Activated naive CD8-positive, alpha-beta T cell (primary cell): ENCODE measurements around the gene USP48.
"Not testable (repeated sequence)": the region's sequence is repeated elsewhere in the genome, so short reads cannot be mapped to it uniquely, and the experiment has no call there.

Experiments used
- H3K27ac Mint-ChIP-seq: one replicate; pipeline ENCODE4 v1.8.0; 2021; ENCODE audit warnings: mixed read lengths
- H3K27me3 Mint-ChIP-seq: one replicate; pipeline ENCODE4 v1.8.0; 2021; ENCODE audit warnings: mixed read lengths
- H3K36me3 Mint-ChIP-seq: one replicate; pipeline ENCODE4 v1.8.0; 2021; ENCODE audit warnings: mixed read lengths
- H3K4me1 Mint-ChIP-seq: one replicate; pipeline ENCODE4 v1.8.0; 2021; ENCODE audit warnings: low read depth, mixed read lengths
- H3K4me3 Mint-ChIP-seq: one replicate; pipeline ENCODE4 v1.8.0; 2021; ENCODE audit warnings: mild to moderate bottlenecking, mixed read lengths
- H3K9me3 Mint-ChIP-seq: one replicate; pipeline ENCODE4 v1.8.0; 2021; ENCODE audit warnings: low read depth, mixed read lengths

The USP48 gene

GRCh38 chr1:21782868-21783678 is at the start of gene USP48:
Gene USP48, minus strand, starts transcription at chr1:21783149. Its CDS starts 192 bp downstream, at chr1:21782957.
- Mint-ChIP-seq H3K9me3 (no peaks in the 10 kb centered on the region), H3K4me3 (peak within 1 kb of the TSS; percentile 93), H3K27ac (peak within 1 kb of the TSS; percentile 100), H3K36me3 (peaks cover 2% of the 10 kb centered on the region), H3K27me3 (no peaks in the 10 kb centered on the region), H3K4me1 (peaks cover 30% of the 10 kb centered on the region)

GRCh38 chr1:21831454-21831970 is 48.6 kb upstream of the USP48 start:
- Mint-ChIP-seq H3K9me3 (peaks cover 3% of the 10 kb centered on the region), H3K27ac (no peak overlapping the region), H3K4me3 (no peak overlapping the region), H3K27me3 (no peaks in the 10 kb centered on the region), H3K4me1 (no peaks in the 10 kb centered on the region), H3K36me3 (peaks cover 16% of the 10 kb centered on the region)

- no peak overlapping the region for H3K27ac Mint-ChIP-seq
- no peak overlapping the region for H3K4me3 Mint-ChIP-seq
- H3K9me3 Mint-ChIP-seq, result peaks cover 3% of the 10 kb centered on the region
- H3K27me3 Mint-ChIP-seq, result no peaks in the 10 kb centered on the region
- no peaks in the 10 kb centered on the region for H3K4me1 Mint-ChIP-seq
- peaks cover 16% of the 10 kb centered on the region for H3K36me3 Mint-ChIP-seq
Observed at GRCh38 chr1:21830792-21831453, 48.0 kb upstream of the USP48 start.

GRCh38 chr1:21829294-21829693 is 46.3 kb upstream of the USP48 start:
- Mint-ChIP-seq H3K27ac (no peak overlapping the region), H3K4me1 (no peaks in the 10 kb centered on the region), H3K9me3 (peaks cover 2% of the 10 kb centered on the region)

GRCh38 chr1:21828506-21829210 is 45.7 kb upstream of the USP48 start:
- H3K27me3 Mint-ChIP-seq, result no peaks in the 10 kb centered on the region
- no peak overlapping the region for H3K27ac Mint-ChIP-seq
- H3K4me3 Mint-ChIP-seq, result no peak overlapping the region
- peaks cover 4% of the 10 kb centered on the region for H3K36me3 Mint-ChIP-seq
- no peaks in the 10 kb centered on the region for H3K4me1 Mint-ChIP-seq
- H3K9me3 Mint-ChIP-seq, result no peaks in the 10 kb centered on the region

More at GRCh38 chr1:21829294-21829693, 46.3 kb upstream of the USP48 start:
- no peak overlapping the region for H3K4me3 Mint-ChIP-seq
- no peaks in the 10 kb centered on the region for H3K27me3 Mint-ChIP-seq
- peaks cover 10% of the 10 kb centered on the region for H3K36me3 Mint-ChIP-seq

GRCh38 chr1:21828075-21828474 is 45.1 kb upstream of the USP48 start:
- Mint-ChIP-seq H3K9me3 (no peaks in the 10 kb centered on the region), H3K27me3 (no peaks in the 10 kb centered on the region), H3K36me3 (peaks cover 3% of the 10 kb centered on the region), H3K4me1 (no peaks in the 10 kb centered on the region), H3K4me3 (no peak overlapping the region), H3K27ac (no peak overlapping the region)

GRCh38 chr1:21827141-21827679 is 44.3 kb upstream of the USP48 start:
- Mint-ChIP-seq H3K36me3 (no peaks in the 10 kb centered on the region), H3K4me1 (no peaks in the 10 kb centered on the region), H3K4me3 (no peak overlapping the region), H3K27ac (no peak overlapping the region), H3K27me3 (no peaks in the 10 kb centered on the region), H3K9me3 (no peaks in the 10 kb centered on the region)

- not testable (repeated sequence) for H3K9me3 Mint-ChIP-seq, H3K4me1 Mint-ChIP-seq, H3K27ac Mint-ChIP-seq, H3K27me3 Mint-ChIP-seq, H3K36me3 Mint-ChIP-seq, H3K4me3 Mint-ChIP-seq
Observed at GRCh38 chr1:21826694-21827093, 43.7 kb upstream of the USP48 start.

- Mint-ChIP-seq H3K4me3 (no peak overlapping the region), H3K4me1 (no peaks in the 10 kb centered on the region), H3K27me3 (no peaks in the 10 kb centered on the region), H3K9me3 (no peaks in the 10 kb centered on the region), H3K36me3 (no peaks in the 10 kb centered on the region), H3K27ac (no peak overlapping the region)
Observed at GRCh38 chr1:21825393-21825792, 42.4 kb upstream of the USP48 start.

GRCh38 chr1:21824926-21825325 is 42.0 kb upstream of the USP48 start:
- H3K27ac Mint-ChIP-seq, result no peak overlapping the region
- H3K27me3 Mint-ChIP-seq, result no peaks in the 10 kb centered on the region
- no peak overlapping the region for H3K4me3 Mint-ChIP-seq
- H3K36me3 Mint-ChIP-seq, result no peaks in the 10 kb centered on the region
- H3K4me1 Mint-ChIP-seq, result no peaks in the 10 kb centered on the region
- H3K9me3 Mint-ChIP-seq, result no peaks in the 10 kb centered on the region

- Mint-ChIP-seq H3K27me3 (no peaks in the 10 kb centered on the region), H3K27ac (no peak overlapping the region), H3K4me1 (no peaks in the 10 kb centered on the region), H3K36me3 (no peaks in the 10 kb centered on the region), H3K9me3 (no peaks in the 10 kb centered on the region), H3K4me3 (no peak overlapping the region)
Observed at GRCh38 chr1:21823980-21824702, 41.2 kb upstream of the USP48 start.

GRCh38 chr1:21823206-21823979 is 40.4 kb upstream of the USP48 start:
- H3K4me1 Mint-ChIP-seq, result peaks cover 2% of the 10 kb centered on the region
- H3K9me3 Mint-ChIP-seq, result no peaks in the 10 kb centered on the region
- H3K4me3 Mint-ChIP-seq, result no peak overlapping the region
- H3K36me3 Mint-ChIP-seq, result no peaks in the 10 kb centered on the region
- no peaks in the 10 kb centered on the region for H3K27me3 Mint-ChIP-seq
- H3K27ac Mint-ChIP-seq, result no peak overlapping the region

- Mint-ChIP-seq H3K4me3 (no peak overlapping the region), H3K4me1 (peaks cover 2% of the 10 kb centered on the region), H3K9me3 (no peaks in the 10 kb centered on the region), H3K27ac (no peak overlapping the region), H3K36me3 (no peaks in the 10 kb centered on the region), H3K27me3 (no peaks in the 10 kb centered on the region)
Observed at GRCh38 chr1:21822349-21822748, 39.4 kb upstream of the USP48 start.
